Spleen (tissue), 11 donors: Measurements from ENCODE around the gene NUMA1. TPM values are rescaled to one million over a fixed set of nuclear protein-coding genes. Genes with fewer than 3 reads are reported as not detected.
A peak's percentile ranks its signal among the peaks of the same experiment; 100 is the strongest.

ENCODE experiments used
- DNase-seq: peaks from one replicate; pipeline ENCODE4 v3.0.0-alpha.2; 2020
- H3K27ac ChIP-seq, 8 donors: fragments of 200-600 bp; sonication (generic) in 7 of 8; 1 replicate in 4 of 8; 2 replicates in 4 of 8; pipeline versions ENCODE4 v1.5.0 to v1.8.0; 2016 to 2021; ENCODE audit warnings: inconsistent platforms in 4 of 8, mild to moderate bottlenecking in 4 of 8, moderate library complexity in 1 of 8
- H3K27me3 ChIP-seq, 7 donors: fragments of 200-600 bp; sonication (generic) in 6 of 7; replicated peaks in 1 of 7; 1 replicate in 4 of 7; 2 replicates in 3 of 7; pipeline versions ENCODE4 v1.5.0 to v1.8.0; 2016 to 2021; ENCODE audit warnings: inconsistent platforms in 3 of 7, mild to moderate bottlenecking in 1 of 7
- H3K36me3 ChIP-seq, 6 donors: fragments of 200-600 bp; sonication (generic) in 5 of 6; 1 replicate in 4 of 6; 2 replicates in 2 of 6; pipeline versions ENCODE4 v1.5.0 to v1.8.0; 2016 to 2021; ENCODE audit warnings: inconsistent platforms in 2 of 6
- H3K4me1 ChIP-seq, 6 donors: fragments of 200-600 bp; sonication (generic) in 5 of 6; 1 replicate in 3 of 6; 2 replicates in 3 of 6; pipeline versions ENCODE4 v1.5.0 to v1.8.0; 2016 to 2021; ENCODE audit warnings: inconsistent platforms in 3 of 6
- H3K4me3 ChIP-seq, 8 donors: fragments of 200-600 bp; sonication (generic) in 7 of 8; 1 replicate in 4 of 8; 2 replicates in 4 of 8; pipeline versions ENCODE4 v1.5.0 to v1.8.0; 2016 to 2021; ENCODE audit warnings: inconsistent platforms in 4 of 8, mild to moderate bottlenecking in 4 of 8, moderate library complexity in 2 of 8
- H3K9me3 ChIP-seq, 8 donors: fragments of 200-600 bp; sonication (generic) in 7 of 8; 1 replicate in 4 of 8; 2 replicates in 4 of 8; pipeline versions ENCODE4 v1.5.0 to v1.8.0; 2016 to 2021; ENCODE audit warnings: inconsistent platforms in 4 of 8
- POLR2A ChIP-seq, 3 donors: fragments of 450-650 bp; IDR thresholded peaks; one replicate each; pipeline ENCODE4 v1.5.1; 2017; ENCODE audit warnings: antibody characterized with exemption in 3 of 3, mild to moderate bottlenecking in 1 of 3
- POLR2AphosphoS5 ChIP-seq, 3 donors: sonication (generic); formaldehyde crosslinking; IDR thresholded peaks; one replicate each; pipeline ENCODE4 v1.5.1; 2017; ENCODE audit warnings: antibody characterized with exemption in 3 of 3
- WGBS, 5 donors: extraction: QIAGEN DNeasy Blood & Tissue Kit in 3 of 5; methylation state at CpG; one replicate each; pipeline versions ENCODE4 v1.1.5 to v1.1.7; 2013 to 2018; 5-methylcytosine and 5-hydroxymethylcytosine counted together
- intact Hi-C: fragments of 100-400 bp; cut with DNase I; formaldehyde crosslinking; loops from one replicate; pipeline ENCODE4 v1.15.0; 2023; ENCODE audit warnings: low total_unique reads
- microRNA-seq, 3 donors: library from miRNA; unstranded; fragments of <30 nt; microRNA quantifications; one replicate each; pipeline versions ENCODE4 to v1.1.0, GENCODE V29; 2019 to 2020
- polyA plus RNA-seq, 3 donors: library from polyadenylated mRNA; stranded (reverse); fragments of 200-250 nt; gene quantifications; one replicate each; pipeline ENCODE4 v1.2.1, GENCODE V29; 2013
- small RNA-seq, 4 donors: library from RNA; depleted of rRNA; stranded (forward); fragments of <200 nt; gene quantifications; one replicate each; pipeline ENCODE3, GENCODE V24; 2016
- total RNA-seq, 7 donors: library from RNA; depleted of rRNA in 3 of 7; stranded (reverse); fragments of >200 nt in 3 of 7; fragmentation: NEBNext Ultra II Directional in 4 of 7; extraction: Animal tissue kit (Norgen Biotek cat#: 25700) in 4 of 7; gene quantifications; one replicate each; pipeline versions ENCODE4 v1.1.0 to v1.2.1, GENCODE V29; 2016 to 2021
- TF ChIP-seq, protein P1 (sequence below), 11 experiments: fragments of 200-600 bp in 7 of 11; fragments of 450-650 bp in 4 of 11; sonication (generic) in 4 of 11; IDR thresholded peaks in 8 of 11; conservative IDR thresholded peaks in 3 of 11; 1 replicate in 7 of 11; 2 replicates in 4 of 11; pipeline versions ENCODE4 v1.4.0 to v1.8.0; 2016 to 2021; ENCODE audit warnings: antibody characterized with exemption in 11 of 11, inconsistent platforms in 4 of 11, mild to moderate bottlenecking in 1 of 11
- donor health status: healthy with polysubstance abuse.
- donor health status: DM: no; HTN: no; CAD: no; lungs with moderate emphysema.
- donor health status: DM: no; HTN: no; CAD: no.
- donor health status: Bipolar disorder and iron deficiency.
- donor health status: healthy.
- donor health status: DM: no; HTN: no; CAD: no.
- donor health status: DM: yes; HTN: yes; CAD: no.

The NUMA1 gene
- total and polyA plus RNA-seq, 10 donors, result 75.5 to 248 (median 185) TPM

DNA sequence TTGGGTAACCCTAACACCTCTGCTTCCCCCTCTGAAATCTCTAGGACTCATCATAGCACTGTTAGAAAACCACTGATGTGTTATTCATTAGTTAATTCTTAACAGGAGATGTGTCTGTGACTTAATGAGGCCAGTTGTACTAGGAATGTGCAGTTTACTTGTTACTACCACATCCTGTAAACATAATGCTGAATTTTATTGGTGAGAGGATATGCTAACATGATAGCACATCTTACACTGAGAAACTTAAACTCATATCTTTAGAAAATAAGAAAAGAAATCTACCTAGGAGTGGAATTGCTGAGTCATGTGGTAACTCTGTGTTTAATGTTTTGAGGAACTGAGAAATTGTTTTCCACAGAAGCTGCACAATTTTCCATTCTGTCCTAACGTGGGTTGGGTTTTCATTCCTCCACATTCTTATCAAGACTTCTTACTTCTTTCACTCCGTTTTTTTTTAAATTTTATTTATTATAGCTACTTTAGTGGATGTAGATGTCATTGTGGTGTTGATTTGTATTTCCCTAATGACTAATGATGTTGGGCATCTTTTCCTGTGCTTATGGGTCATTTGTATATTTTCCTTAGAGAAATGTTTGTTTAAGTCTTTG, 117.8 kb downstream of the NUMA1 start:
- H3K27ac ChIP-seq, result peak overlapping the region in 5 of 8 donors; percentile 16 to 67 (median 35)

DNA sequence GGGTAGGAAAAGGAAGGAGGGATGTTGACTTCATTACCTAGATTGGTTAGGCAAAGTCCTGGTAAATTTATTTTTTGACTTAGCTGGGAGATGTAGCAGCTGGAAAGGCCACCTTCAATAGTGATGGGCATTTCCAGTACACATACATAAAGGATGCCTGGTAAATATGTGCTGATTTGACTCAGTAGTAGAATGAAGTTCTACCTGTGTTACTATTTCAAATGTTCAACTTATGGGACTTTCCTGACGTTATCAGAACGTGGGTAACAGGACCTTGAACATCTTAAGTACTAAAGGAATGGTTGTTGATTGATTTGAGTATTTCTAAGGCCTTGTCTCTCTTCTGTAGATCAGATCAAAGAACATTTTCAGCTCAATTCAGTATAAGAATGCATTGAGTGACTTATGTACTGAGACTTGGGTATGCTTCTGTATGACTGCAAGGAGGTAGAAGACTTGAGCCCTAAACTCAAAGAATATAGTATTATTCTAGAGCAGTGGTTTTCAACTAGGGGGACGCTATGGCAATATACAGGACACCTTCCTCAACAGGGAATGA, 124.4 kb downstream of the NUMA1 start:
- H3K27me3 ChIP-seq, result no peaks in the 10 kb centered on the region
- no peak for TF ChIP-seq POLR2AphosphoS5 (IDR thresholded peaks at IDR 0.05)
- TF ChIP-seq, protein P1, sequence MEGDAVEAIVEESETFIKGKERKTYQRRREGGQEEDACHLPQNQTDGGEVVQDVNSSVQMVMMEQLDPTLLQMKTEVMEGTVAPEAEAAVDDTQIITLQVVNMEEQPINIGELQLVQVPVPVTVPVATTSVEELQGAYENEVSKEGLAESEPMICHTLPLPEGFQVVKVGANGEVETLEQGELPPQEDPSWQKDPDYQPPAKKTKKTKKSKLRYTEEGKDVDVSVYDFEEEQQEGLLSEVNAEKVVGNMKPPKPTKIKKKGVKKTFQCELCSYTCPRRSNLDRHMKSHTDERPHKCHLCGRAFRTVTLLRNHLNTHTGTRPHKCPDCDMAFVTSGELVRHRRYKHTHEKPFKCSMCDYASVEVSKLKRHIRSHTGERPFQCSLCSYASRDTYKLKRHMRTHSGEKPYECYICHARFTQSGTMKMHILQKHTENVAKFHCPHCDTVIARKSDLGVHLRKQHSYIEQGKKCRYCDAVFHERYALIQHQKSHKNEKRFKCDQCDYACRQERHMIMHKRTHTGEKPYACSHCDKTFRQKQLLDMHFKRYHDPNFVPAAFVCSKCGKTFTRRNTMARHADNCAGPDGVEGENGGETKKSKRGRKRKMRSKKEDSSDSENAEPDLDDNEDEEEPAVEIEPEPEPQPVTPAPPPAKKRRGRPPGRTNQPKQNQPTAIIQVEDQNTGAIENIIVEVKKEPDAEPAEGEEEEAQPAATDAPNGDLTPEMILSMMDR (IDR thresholded peaks at IDR 0.05 in 8 of 11, conservative IDR thresholded peaks at IDR 0.05 in 3 of 11), result no peak
- TF ChIP-seq POLR2A (IDR thresholded peaks at IDR 0.05), result no peak
- WGBS, 5 donors, result 47 to 54% (median 51%) methylated on average over 3 of the region's 3 CpGs
- peaks cover 0 to 17% (median 10%) of the 10 kb centered on the region in 6 donors for H3K36me3 ChIP-seq
- no peak overlapping the region for H3K4me3 ChIP-seq
- no peak for DNase-seq
- no peaks in the 10 kb centered on the region for H3K4me1 ChIP-seq
- intact Hi-C loops, result no loop called here
- H3K27ac ChIP-seq, result no peak overlapping the region
- no peaks in the 10 kb centered on the region for H3K9me3 ChIP-seq

More for the DNA sequence above, 117.8 kb downstream of the NUMA1 start:
- Histone ChIP-seq H3K4me3 (peak overlapping the region in 1 of 8 donors; percentile 8), H3K4me1 (peaks cover 3 to 14% (median 11%) of the 10 kb centered on the region in 6 donors), H3K27me3 (no peaks in the 10 kb centered on the region), H3K36me3 (peaks cover 0 to 72% (median 33%) of the 10 kb centered on the region in 6 donors), H3K9me3 (peaks cover 0 to 5% (median 0%) of the 10 kb centered on the region in 8 donors)
- TF ChIP-seq, protein P1 (IDR thresholded peaks at IDR 0.05 in 8 of 11, conservative IDR thresholded peaks at IDR 0.05 in 3 of 11), result no peak
- no peak for TF ChIP-seq POLR2AphosphoS5 (IDR thresholded peaks at IDR 0.05)
- TF ChIP-seq POLR2A (IDR thresholded peaks at IDR 0.05), result no peak
- intact Hi-C loops, result no loop called here
- DNase-seq, result no peak
- WGBS, 5 donors, result 14 to 31% (median 25%) methylated on average over 2 of the region's 2 CpGs

Small RNA genes lying within 50 kb of the gene (microRNA-seq; reads per million reads assigned to microRNA genes)
- 0 to 0.35 (median 0) reads per million in 3 donors for gene MIR3165

Small RNA genes lying within 50 kb of the gene (small RNA-seq; reads per million reads assigned to genes)
- gene MIR3165 (0 reads per million in 4 donors), gene RNU6-72P (0 reads per million in 4 donors)

Other genes with a start within 250 kb of the NUMA1 start
- gene DEFB108B, start 247.3 kb downstream of the NUMA1 start, total RNA-seq, result not detected
- gene DEFB108B, start 247.3 kb downstream of the NUMA1 start, polyA plus RNA-seq, result not detected
- not detected for gene DEFB131B, start 202.1 kb downstream of the NUMA1 start, total RNA-seq
- not detected for gene DEFB131B, start 202.1 kb downstream of the NUMA1 start, polyA plus RNA-seq
- 10 to 100 TPM in 5 of 7 donors, 1 to 10 TPM in 2; 8.5 to 19.2 (median 15.3) TPM for gene XNDC1N, start 151.9 kb downstream of the NUMA1 start, total RNA-seq
- 1 to 10 TPM; 2.5 to 4.5 (median 3.9) TPM for gene XNDC1N, start 151.9 kb downstream of the NUMA1 start, polyA plus RNA-seq
- gene RNF121, start 151.5 kb downstream of the NUMA1 start, total RNA-seq, result 10 to 100 TPM; 27.0 to 35.5 (median 29.9) TPM
- gene RNF121, start 151.5 kb downstream of the NUMA1 start, polyA plus RNA-seq, result 10 to 100 TPM in 1 of 3 donors, 1 to 10 TPM in 2; 5.3 to 13.7 (median 6.5) TPM
- gene IL18BP, start 81.6 kb downstream of the NUMA1 start, total RNA-seq, result 10 to 100 TPM; 33.6 to 84.2 (median 69.8) TPM
- gene IL18BP, start 81.6 kb downstream of the NUMA1 start, polyA plus RNA-seq, result 10 to 100 TPM; 13.8 to 38.2 (median 18.2) TPM
- gene LRRC51, start 308 bp upstream of the NUMA1 start, total RNA-seq, result 10 to 100 TPM in 1 of 7 donors, 1 to 10 TPM in 6; 3.3 to 10.0 (median 5.0) TPM
- 1 to 10 TPM; 2.0 to 2.4 (median 2.2) TPM for gene LRRC51, start 308 bp upstream of the NUMA1 start, polyA plus RNA-seq
- gene LAMTOR1, start 22.8 kb upstream of the NUMA1 start, total RNA-seq, result 100 to 1,000 TPM in 4 of 7 donors, 10 to 100 TPM in 3; 81.5 to 182 (median 119) TPM
- 100 to 1,000 TPM in 2 of 3 donors, 10 to 100 TPM in 1; 96.2 to 155 (median 143) TPM for gene LAMTOR1, start 22.8 kb upstream of the NUMA1 start, polyA plus RNA-seq
- not detected for gene TOMT, start 25.4 kb upstream of the NUMA1 start, total RNA-seq
- gene TOMT, start 25.4 kb upstream of the NUMA1 start, polyA plus RNA-seq, result not detected
- gene ANAPC15, start 32.2 kb upstream of the NUMA1 start, total RNA-seq, result 10 to 100 TPM; 16.5 to 33.5 (median 26.3) TPM
- 10 to 100 TPM; 49.4 to 65.6 (median 59.7) TPM for gene ANAPC15, start 32.2 kb upstream of the NUMA1 start, polyA plus RNA-seq
- 10 to 100 TPM in 5 of 7 donors, 1 to 10 TPM in 2; 4.5 to 43.2 (median 17.9) TPM for gene FOLR3, start 55.2 kb upstream of the NUMA1 start, total RNA-seq
- gene FOLR3, start 55.2 kb upstream of the NUMA1 start, polyA plus RNA-seq, result 1 to 10 TPM in 2 of 3 donors, under 1 TPM in 1; 0.49 to 7.3 (median 5.3) TPM
- not detected for gene FOLR1, start 111.6 kb upstream of the NUMA1 start, total RNA-seq
- gene FOLR1, start 111.6 kb upstream of the NUMA1 start, polyA plus RNA-seq, result under 1 TPM in 1 of 3 donors, not detected in 2; 0.10 TPM
- gene FOLR2, start 136.3 kb upstream of the NUMA1 start, total RNA-seq, result 10 to 100 TPM; 18.9 to 62.3 (median 23.1) TPM
- 10 to 100 TPM; 16.1 to 26.6 (median 20.7) TPM for gene FOLR2, start 136.3 kb upstream of the NUMA1 start, polyA plus RNA-seq
- gene INPPL1, start 144.2 kb upstream of the NUMA1 start, total RNA-seq, result 100 to 1,000 TPM in 6 of 7 donors, 10 to 100 TPM in 1; 93.4 to 177 (median 141) TPM
- gene INPPL1, start 144.2 kb upstream of the NUMA1 start, polyA plus RNA-seq, result 100 to 1,000 TPM in 1 of 3 donors, 10 to 100 TPM in 2; 28.2 to 104 (median 52.6) TPM
- gene PHOX2A, start 163.6 kb upstream of the NUMA1 start, total RNA-seq, result not detected
- gene PHOX2A, start 163.6 kb upstream of the NUMA1 start, polyA plus RNA-seq, result under 1 TPM in 1 of 3 donors, not detected in 2; 0.33 TPM